ENCODE results near the gene TRABD.

TRABD gene

GRCh38 chr22:50216055-50216683 lies 30.5 kb downstream of the TRABD start:
- Histone ChIP-seq H3K4me1 (ENCODE audit: low read depth, poor library complexity, severe bottlenecking) (no peaks in the 10 kb centered on the region), H3K4me2 (no peak overlapping the region), H4K20me1 (ENCODE audit: insufficient read depth) (no peaks in the 10 kb centered on the region), H3K79me2 (ENCODE audit: insufficient read depth, low read depth) (no peaks in the 10 kb centered on the region), H3K9ac (no peak overlapping the region), H3K27me3 (ENCODE audit: insufficient read depth, low read depth) (no peaks in the 10 kb centered on the region), H3K36me3 (ENCODE audit: insufficient read depth) (no peaks in the 10 kb centered on the region), H2AFZ (ENCODE audit: low read depth) (no peak overlapping the region), H3K27ac (no peak overlapping the region), H3K4me3 (IDR thresholded peaks at IDR 0.05; ENCODE audit: insufficient read depth, low read depth, low read length) (no peak overlapping the region)
- no peak for TF ChIP-seq CTCF (conservative IDR thresholded peaks at IDR 0.05; ENCODE audit: low read depth, low read length)

DNA sequence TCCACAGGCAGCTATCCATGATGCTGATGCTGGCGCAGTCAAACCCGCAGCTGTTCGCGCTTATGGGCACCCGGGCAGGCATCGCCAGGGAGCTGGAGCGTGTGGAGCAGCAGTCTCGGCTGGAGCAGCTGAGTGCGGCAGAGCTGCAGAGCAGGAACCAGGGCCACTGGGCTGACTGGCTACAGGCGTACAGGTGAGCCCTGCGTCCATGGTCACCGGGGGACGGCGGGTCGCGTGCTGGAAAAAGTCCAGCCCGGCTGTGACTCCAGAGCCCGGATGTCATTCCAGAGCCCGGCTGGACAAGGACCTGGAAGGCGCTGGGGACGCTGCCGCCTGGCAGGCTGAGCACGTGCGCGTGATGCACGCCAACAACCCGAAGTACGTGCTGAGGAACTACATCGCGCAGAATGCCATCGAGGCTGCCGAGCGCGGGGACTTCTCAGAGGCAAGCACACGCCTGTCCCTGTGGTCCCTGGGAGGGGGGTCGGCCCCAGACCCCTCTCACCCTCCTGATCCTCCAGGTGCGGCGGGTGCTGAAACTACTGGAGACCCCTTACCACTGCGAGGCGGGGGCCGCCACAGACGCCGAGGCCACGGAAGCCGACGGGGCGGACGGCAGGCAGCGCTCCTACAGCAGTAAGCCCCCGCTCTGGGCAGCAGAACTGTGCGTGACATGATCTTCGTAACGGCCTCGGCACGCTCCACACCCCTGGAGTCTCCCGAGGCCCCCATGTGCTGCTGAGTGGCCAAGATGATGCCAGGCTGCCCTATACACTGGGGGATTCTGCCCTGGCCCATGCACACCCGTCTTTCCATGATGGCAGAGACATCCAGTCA lies 31.2 kb downstream of the TRABD start:
- Histone ChIP-seq H3K27ac (no peak overlapping the region), H3K36me3 (ENCODE audit: insufficient read depth) (no peaks in the 10 kb centered on the region), H3K27me3 (ENCODE audit: insufficient read depth, low read depth) (no peaks in the 10 kb centered on the region), H3K4me3 (IDR thresholded peaks at IDR 0.05; ENCODE audit: insufficient read depth, low read depth, low read length) (no peak overlapping the region), H2AFZ (ENCODE audit: low read depth) (no peak overlapping the region), H3K79me2 (ENCODE audit: insufficient read depth, low read depth) (no peaks in the 10 kb centered on the region), H4K20me1 (ENCODE audit: insufficient read depth) (no peaks in the 10 kb centered on the region), H3K4me1 (ENCODE audit: low read depth, poor library complexity, severe bottlenecking) (no peaks in the 10 kb centered on the region), H3K9ac (no peak overlapping the region), H3K4me2 (no peak overlapping the region)
- no peak for TF ChIP-seq CTCF (conservative IDR thresholded peaks at IDR 0.05; ENCODE audit: low read depth, low read length)

- Histone ChIP-seq H3K4me2 (no peak overlapping the region), H4K20me1 (ENCODE audit: insufficient read depth) (no peaks in the 10 kb centered on the region), H3K4me3 (IDR thresholded peaks at IDR 0.05; ENCODE audit: insufficient read depth, low read depth, low read length) (no peak overlapping the region), H3K36me3 (ENCODE audit: insufficient read depth) (no peaks in the 10 kb centered on the region), H2AFZ (ENCODE audit: low read depth) (no peak overlapping the region), H3K9ac (no peak overlapping the region), H3K27ac (no peak overlapping the region), H3K27me3 (ENCODE audit: insufficient read depth, low read depth) (no peaks in the 10 kb centered on the region), H3K79me2 (ENCODE audit: insufficient read depth, low read depth) (no peaks in the 10 kb centered on the region), H3K4me1 (ENCODE audit: low read depth, poor library complexity, severe bottlenecking) (no peaks in the 10 kb centered on the region)
- no peak for TF ChIP-seq CTCF (conservative IDR thresholded peaks at IDR 0.05; ENCODE audit: low read depth, low read length)
Measured at GRCh38 chr22:50217543-50218152, 31.9 kb downstream of the TRABD start.

DNA sequence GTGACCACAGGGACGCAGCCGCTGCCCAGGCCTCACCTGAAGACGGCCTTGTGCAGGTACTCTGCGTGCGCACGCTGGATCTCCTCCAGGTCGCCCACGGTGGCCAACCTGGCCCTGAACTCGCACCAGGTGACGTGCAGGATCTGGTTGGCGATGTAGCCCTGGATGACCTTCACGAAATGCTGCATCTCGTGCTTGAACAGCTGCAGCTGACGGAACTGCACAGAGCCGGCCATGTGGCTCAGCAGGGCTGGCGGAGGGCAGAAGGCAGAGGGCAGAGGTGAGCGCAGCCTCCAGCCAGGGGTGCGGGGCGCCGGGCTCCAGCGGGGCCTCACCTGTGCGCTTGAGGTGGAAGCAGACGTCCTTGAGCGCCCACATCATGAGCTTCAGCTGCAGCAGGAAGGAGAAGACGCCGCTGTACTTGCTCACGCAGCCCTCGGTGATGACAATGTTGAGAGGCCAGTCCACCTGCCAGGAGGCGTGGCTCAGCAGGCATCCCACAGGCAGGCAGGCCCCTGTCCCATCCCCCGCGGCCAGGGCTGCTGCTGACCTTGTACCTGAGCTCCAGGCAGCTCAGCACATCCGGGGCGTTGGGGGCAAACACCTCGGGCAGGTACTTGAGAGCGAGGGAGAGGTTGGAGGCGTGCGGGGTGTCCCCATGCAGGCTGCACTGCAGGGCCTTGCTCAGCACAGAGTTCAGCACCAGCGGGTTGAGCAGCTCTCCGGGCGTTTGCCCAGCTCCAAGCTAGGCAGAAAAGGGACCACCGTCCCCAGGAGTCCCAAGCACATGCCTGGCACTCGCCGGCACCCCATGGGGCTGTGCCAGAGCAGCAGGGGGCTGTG lies 32.7 kb downstream of the TRABD start:
- Histone ChIP-seq H3K4me1 (ENCODE audit: low read depth, poor library complexity, severe bottlenecking) (no peaks in the 10 kb centered on the region), H3K79me2 (ENCODE audit: insufficient read depth, low read depth) (no peaks in the 10 kb centered on the region), H3K27ac (no peak overlapping the region), H2AFZ (ENCODE audit: low read depth) (no peak overlapping the region), H3K36me3 (ENCODE audit: insufficient read depth) (no peaks in the 10 kb centered on the region), H4K20me1 (ENCODE audit: insufficient read depth) (no peaks in the 10 kb centered on the region), H3K27me3 (ENCODE audit: insufficient read depth, low read depth) (no peaks in the 10 kb centered on the region), H3K9ac (no peak overlapping the region), H3K4me3 (IDR thresholded peaks at IDR 0.05; ENCODE audit: insufficient read depth, low read depth, low read length) (no peak overlapping the region), H3K4me2 (no peak overlapping the region)
- no peak for TF ChIP-seq CTCF (conservative IDR thresholded peaks at IDR 0.05; ENCODE audit: low read depth, low read length)
